Fibroblast of lung (primary cell): ENCODE measurements around the gene FAM193A. TPM values are rescaled to one million over a fixed set of nuclear protein-coding genes. Genes with fewer than 3 reads are reported as not detected.

Source experiments
- DNase-seq, 2 donors: peaks; one replicate each; pipeline versions ENCODE4 v3.0.0 to v3.0.0-alpha.2; 2010; ENCODE audit warnings: low read depth in 2 of 2
- H2AFZ ChIP-seq: 2 replicates; pipeline ENCODE4 v1.5.1; 2012; ENCODE audit warnings: low read length, control low read depth, inconsistent platforms
- H3K27ac ChIP-seq: 2 replicates; pipeline ENCODE4 v1.5.1; 2011; ENCODE audit warnings: low read length, control low read depth; ENCODE audit not compliant: insufficient read depth
- H3K27me3 ChIP-seq: 2 replicates; pipeline ENCODE4 v1.5.1; 2011; ENCODE audit warnings: mild to moderate bottlenecking, low read length; ENCODE audit not compliant: control insufficient read depth, insufficient read depth
- H3K36me3 ChIP-seq: 2 replicates; pipeline ENCODE4 v1.5.1; 2011; ENCODE audit warnings: low read length; ENCODE audit not compliant: control insufficient read depth, insufficient read depth
- H3K4me1 ChIP-seq: 2 replicates; pipeline ENCODE4 v1.5.1; 2011; ENCODE audit warnings: low read length; ENCODE audit not compliant: control insufficient read depth, insufficient read depth; ENCODE audit errors: extremely low read depth
- H3K4me2 ChIP-seq: 2 replicates; pipeline ENCODE4 v1.5.1; 2011; ENCODE audit warnings: low read length, control low read depth; ENCODE audit not compliant: insufficient read depth; ENCODE audit errors: extremely low read depth
- H3K4me3 ChIP-seq, 4 experiments: fragments of 200-600 bp in 1 of 4; sonication (generic) in 1 of 4; replicated peaks in 1 of 4; 2 replicates each; pipeline ENCODE4 v1.5.1; 2011 to 2016; ENCODE audit warnings: low read length in 4 of 4, low read depth in 3 of 4, mild to moderate bottlenecking in 3 of 4, control low read depth in 2 of 4, inconsistent platforms in 1 of 4, mixed read lengths in 1 of 4; ENCODE audit not compliant: insufficient read depth in 1 of 4; ENCODE audit errors: control extremely low read depth in 1 of 4
- H3K79me2 ChIP-seq: 2 replicates; pipeline ENCODE4 v1.5.1; 2012; ENCODE audit warnings: mild to moderate bottlenecking, low read length, inconsistent platforms; ENCODE audit not compliant: control insufficient read depth, insufficient read depth
- H3K9ac ChIP-seq: 2 replicates; pipeline ENCODE4 v1.5.1; 2011; ENCODE audit warnings: mild to moderate bottlenecking, low read length, control low read depth; ENCODE audit not compliant: insufficient read depth
- H3K9me3 ChIP-seq: 2 replicates; pipeline ENCODE4 v1.5.1; 2012; ENCODE audit warnings: low read depth, low read length; ENCODE audit not compliant: control insufficient read depth, insufficient read depth
- H4K20me1 ChIP-seq: 2 replicates; pipeline ENCODE4 v1.5.1; 2011; ENCODE audit warnings: low read length; ENCODE audit not compliant: control insufficient read depth, insufficient read depth; ENCODE audit errors: extremely low read depth
- CTCF ChIP-seq, 2 donors: IDR thresholded peaks in 1 of 2; conservative IDR thresholded peaks in 1 of 2; 1 replicate in 1 of 2; 2 replicates in 1 of 2; pipeline ENCODE4 v1.5.1; 2011 to 2012; ENCODE audit warnings: low read length in 2 of 2, control low read depth in 1 of 2, inconsistent platforms in 1 of 2, low read depth in 1 of 2, mild to moderate bottlenecking in 1 of 2
- EZH2 ChIP-seq: IDR thresholded peaks from 2 replicates; pipeline ENCODE4 v1.5.1; 2012; ENCODE audit warnings: low read length, control low read depth, mild to moderate bottlenecking; ENCODE audit errors: missing control alignments
- polyA plus RNA-seq, 2 donors: library from polyadenylated mRNA; depleted of rRNA in 1 of 2; stranded (reverse) in 1 of 2; unstranded in 1 of 2; fragments of >200 nt; gene quantifications; 2 replicates each; pipeline ENCODE4 v1.2.1, GENCODE V29; 2011 to 2012; ENCODE audit warnings: missing spikeins in 1 of 2
- total RNA-seq: library from RNA; depleted of rRNA; stranded (reverse); fragments of >200 nt; gene quantifications from 2 replicates; pipeline ENCODE4 v1.2.1, GENCODE V29; 2014

FAM193A gene
- total and polyA plus RNA-seq, 2 donors (not counting 1 experiment from before 2014, with no cell fraction given), result 5.6 to 10.9 TPM

- Histone ChIP-seq H3K4me2 (no peak overlapping the region), H3K79me2 (peaks cover 10% of the 10 kb centered on the region), H4K20me1 (no peaks in the 10 kb centered on the region), H3K4me1 (no peaks in the 10 kb centered on the region), H3K9me3 (no peaks in the 10 kb centered on the region), H3K27ac (no peak overlapping the region), H3K27me3 (no peaks in the 10 kb centered on the region), H3K36me3 (peaks cover 11% of the 10 kb centered on the region), H3K9ac (no peak overlapping the region), H2AFZ (no peak overlapping the region), H3K4me3 (no peak overlapping the region)
- no peak for TF ChIP-seq EZH2
- TF ChIP-seq CTCF (conservative IDR thresholded peaks at IDR 0.05 in 1 of 2, IDR thresholded peaks at IDR 0.05 in 1 of 2; ENCODE audit: low read depth in 1 of 2, low read length in 2 of 2), result no peak
- no peak for DNase-seq
These were observed 32.6 kb upstream of the FAM193A start for GRCh38 chr4:2503809-2504208.

DNA sequence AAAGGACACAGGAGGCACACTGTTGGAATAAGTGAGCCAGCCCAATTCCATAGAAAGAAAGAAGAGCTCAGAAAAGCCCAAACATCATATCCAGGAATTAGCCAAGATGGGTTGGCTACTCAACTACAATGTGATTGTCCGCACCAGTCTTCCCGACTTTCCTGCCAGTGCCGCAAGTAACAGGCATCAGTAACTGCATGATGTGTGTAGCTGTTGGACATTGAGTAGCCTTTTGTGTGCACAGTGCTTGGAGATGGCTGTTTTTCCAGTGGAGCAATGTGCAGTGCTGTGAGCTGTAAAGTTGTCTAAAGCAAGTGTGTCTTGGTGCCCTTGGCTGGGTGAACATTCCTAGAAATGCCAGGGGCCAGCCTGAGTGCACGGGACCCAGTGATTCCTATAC lies 29.2 kb upstream of the FAM193A start:
- Histone ChIP-seq H3K27me3 (no peaks in the 10 kb centered on the region), H3K4me1 (no peaks in the 10 kb centered on the region), H3K27ac (no peak overlapping the region), H4K20me1 (no peaks in the 10 kb centered on the region), H3K9me3 (no peaks in the 10 kb centered on the region), H2AFZ (no peak overlapping the region), H3K36me3 (peaks cover 14% of the 10 kb centered on the region), H3K4me3 (no peak overlapping the region), H3K4me2 (no peak overlapping the region), H3K79me2 (peaks cover 14% of the 10 kb centered on the region), H3K9ac (no peak overlapping the region)
- no peak for DNase-seq
- TF ChIP-seq EZH2, result no peak
- TF ChIP-seq CTCF (conservative IDR thresholded peaks at IDR 0.05 in 1 of 2, IDR thresholded peaks at IDR 0.05 in 1 of 2; ENCODE audit: low read depth in 1 of 2, low read length in 2 of 2), result no peak

DNA sequence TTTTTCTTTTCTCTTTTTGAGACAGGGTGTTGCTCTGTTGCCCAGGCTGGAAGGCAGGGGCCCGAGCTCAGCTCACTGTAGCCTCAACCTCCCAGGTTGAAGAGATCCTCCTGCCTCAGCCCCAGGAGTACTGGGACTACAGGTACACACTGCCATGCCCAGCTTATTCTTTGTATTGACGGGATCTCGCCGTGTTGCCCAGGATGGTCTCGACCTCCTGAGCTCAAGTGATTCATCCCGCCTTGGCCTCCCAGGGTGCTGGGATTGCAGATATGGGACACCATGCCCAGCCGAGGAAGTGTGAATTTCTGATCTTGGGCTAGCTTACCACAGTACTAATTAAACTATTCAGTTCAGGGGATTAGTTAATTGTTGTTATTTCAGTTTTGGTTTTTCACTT lies 28.6 kb upstream of the FAM193A start:
- H3K4me1 ChIP-seq, result no peaks in the 10 kb centered on the region
- H2AFZ ChIP-seq, result no peak overlapping the region
- H3K79me2 ChIP-seq, result peaks cover 14% of the 10 kb centered on the region
- H3K27me3 ChIP-seq, result no peaks in the 10 kb centered on the region
- DNase-seq, result no peak
- H3K4me3 ChIP-seq, result no peak overlapping the region
- no peak overlapping the region for H3K9ac ChIP-seq
- no peak for TF ChIP-seq EZH2
- no peak for TF ChIP-seq CTCF (conservative IDR thresholded peaks at IDR 0.05 in 1 of 2, IDR thresholded peaks at IDR 0.05 in 1 of 2; ENCODE audit: low read depth in 1 of 2, low read length in 2 of 2)
- no peak overlapping the region for H3K4me2 ChIP-seq
- H3K9me3 ChIP-seq, result no peaks in the 10 kb centered on the region
- H3K36me3 ChIP-seq, result peaks cover 20% of the 10 kb centered on the region
- H3K27ac ChIP-seq, result no peak overlapping the region
- H4K20me1 ChIP-seq, result no peaks in the 10 kb centered on the region
